Measurements from ENCODE around the gene PSD2.

PSD2 gene

DNA sequence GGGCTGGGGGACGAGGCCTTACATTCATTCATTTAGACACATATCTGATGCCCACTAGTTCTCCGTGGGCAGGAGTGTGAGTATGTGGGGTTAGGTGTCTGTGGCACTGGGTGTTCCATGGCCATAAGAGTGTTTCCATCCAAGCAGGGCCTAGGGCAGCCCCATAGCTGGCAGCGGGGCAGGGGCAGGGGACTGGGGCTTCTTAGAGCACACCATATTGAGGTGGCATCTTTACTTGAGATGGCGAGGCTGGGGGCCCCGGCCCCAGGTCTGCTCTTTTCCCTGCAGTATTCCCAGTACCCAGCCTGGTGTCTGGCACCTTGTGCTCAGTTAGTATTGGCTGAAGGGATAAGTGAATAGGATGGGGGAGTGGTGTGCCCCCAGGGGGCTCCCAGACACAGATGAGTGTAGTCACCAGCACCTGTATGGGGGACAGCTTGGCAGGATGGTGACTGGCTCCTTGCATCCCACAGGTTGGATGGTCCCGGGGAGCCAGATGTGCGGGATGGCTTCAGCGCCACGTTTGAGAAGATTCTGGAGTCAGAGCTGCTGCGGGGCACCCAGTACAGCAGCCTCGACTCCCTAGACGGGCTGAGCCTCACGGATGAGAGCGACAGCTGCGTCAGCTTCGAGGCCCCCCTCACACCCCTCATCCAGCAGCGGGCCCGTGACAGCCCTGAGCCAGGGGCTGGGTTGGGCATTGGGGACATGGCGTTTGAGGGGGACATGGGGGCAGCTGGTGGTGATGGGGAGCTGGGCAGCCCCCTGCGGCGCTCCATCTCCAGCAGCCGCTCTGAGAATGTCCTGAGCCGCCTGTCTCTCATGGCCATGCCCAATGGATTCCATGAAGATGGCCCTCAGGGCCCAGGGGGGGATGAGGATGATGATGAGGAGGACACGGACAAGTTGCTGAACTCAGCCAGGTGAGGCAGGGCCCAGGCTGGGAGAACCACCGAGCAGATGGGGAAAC is 17.5 kb downstream of the PSD2 start:
- DNase-seq, result no peak

GRCh38 chr5:139814191-139814601 is 18.6 kb downstream of the PSD2 start:
- DNase-seq, result no peak

DNA sequence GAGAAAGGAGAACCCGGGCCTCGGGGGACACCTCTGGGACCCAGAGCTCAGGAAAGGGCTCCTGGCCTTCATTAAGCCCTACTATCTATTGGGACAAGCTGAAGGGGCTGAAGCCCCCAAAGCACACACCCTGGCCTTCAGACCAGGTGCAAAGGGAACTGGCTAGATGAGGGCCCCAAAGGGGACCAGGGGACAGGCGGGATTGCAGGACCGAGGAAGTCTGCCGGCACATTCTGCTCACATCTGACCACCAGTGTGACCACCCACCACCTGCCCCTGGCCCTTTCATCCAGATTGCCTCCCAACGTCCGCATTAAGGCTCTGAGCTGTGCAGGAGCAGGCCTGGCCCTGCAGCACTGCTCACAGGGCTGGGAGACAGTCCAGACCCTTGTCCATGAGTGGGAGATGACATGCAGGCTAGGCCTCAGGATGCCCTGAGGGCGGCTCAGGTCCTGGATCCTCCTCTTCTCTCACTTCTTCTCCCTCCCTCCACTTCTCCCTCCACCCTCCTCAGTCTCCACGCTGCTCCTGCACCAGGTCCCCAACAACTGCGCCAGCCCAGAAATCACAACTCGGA is 19.2 kb downstream of the PSD2 start:
- no peak for DNase-seq

DNA sequence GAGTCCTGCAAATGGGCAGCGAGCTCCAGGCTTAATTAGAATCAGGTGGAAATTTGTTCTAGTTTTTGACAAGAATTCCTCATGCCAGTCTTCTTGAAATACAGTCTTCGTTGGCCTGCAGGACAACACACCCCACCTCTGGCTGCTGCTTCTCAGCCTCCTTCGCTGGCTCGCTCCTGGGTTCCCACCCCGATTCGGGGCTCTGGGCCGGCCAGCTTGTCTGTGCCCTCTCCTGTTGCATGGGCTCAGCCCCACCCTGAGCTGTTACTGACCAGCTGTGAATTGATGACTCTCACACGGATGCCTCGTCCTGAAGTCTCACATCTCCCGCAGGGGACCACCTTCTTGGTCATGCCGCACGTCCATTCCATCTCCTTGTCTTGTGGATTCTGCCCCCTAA is 21.0 kb downstream of the PSD2 start:
- DNase-seq, result no peak

DNA sequence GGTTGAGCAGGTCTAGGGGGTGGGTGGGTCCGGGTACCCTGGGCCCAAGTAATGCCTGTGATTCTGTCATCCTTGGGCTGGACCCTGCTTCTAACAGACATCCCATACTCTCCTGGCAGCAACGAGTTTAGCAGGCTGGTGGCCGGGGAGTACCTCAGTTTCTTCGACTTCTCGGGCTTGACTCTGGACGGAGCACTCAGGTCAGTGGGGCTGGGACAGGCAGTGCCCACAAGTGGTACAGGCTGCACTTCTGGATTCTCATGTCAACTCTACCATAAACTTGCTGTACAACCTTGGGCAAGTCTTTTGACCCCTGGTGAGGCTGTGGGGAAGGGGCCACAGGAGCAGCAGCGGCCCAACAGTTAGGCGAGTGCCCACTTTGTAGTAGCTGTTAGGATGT is 21.8 kb downstream of the PSD2 start:
- no peak for DNase-seq

- no peak for DNase-seq
Observed at GRCh38 chr5:139817970-139818369, 22.4 kb downstream of the PSD2 start.

DNA sequence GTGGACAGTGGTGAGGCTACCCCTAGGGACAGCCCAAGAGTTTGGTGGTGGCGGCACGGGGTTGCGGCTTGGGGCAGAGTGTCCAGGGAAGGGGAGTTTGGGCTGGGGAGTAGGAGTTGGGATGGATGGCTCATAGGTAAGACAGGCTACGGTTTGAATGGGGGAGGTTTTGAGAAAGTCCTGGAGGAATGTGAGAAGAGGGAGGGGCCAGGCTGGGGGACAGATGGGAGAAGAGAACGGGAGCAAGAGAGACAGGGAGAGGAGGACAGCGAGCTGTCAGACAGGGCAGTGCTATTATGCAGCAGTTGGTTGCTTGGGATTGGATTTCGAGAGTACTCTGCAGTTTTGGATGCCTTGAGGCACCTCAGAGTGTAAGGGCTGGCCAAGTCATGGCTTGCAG is 24.5 kb downstream of the PSD2 start:
- no peak for DNase-seq

- no peak for DNase-seq
Observed at GRCh38 chr5:139820606-139821005, 25.0 kb downstream of the PSD2 start.

- no peak for DNase-seq
Observed at GRCh38 chr5:139821806-139822552, 26.4 kb downstream of the PSD2 start.

- no peak for DNase-seq
Observed at GRCh38 chr5:139822553-139823425, 27.2 kb downstream of the PSD2 start.

GRCh38 chr5:139823757-139824355 is 28.2 kb downstream of the PSD2 start:
- no peak for DNase-seq

DNA sequence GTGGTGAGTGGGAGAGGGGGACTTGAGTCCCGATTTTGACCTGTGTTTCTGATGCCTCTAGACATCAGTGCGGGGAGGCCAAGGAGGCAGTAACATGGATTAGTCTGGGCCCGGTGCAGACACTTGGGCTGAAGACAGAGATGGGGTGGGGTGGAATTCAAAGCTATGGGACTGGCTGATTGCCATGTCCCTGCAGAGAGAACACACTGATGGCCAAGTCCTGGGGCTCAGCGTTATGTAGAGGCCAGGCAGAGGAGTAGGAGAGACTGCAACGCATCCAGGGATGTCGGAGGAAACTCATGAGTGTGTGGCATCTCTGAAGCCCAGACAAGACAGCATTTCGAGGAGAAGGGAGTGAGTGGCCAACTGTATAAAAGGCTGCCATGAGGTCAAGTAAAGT is 30.1 kb downstream of the PSD2 start:
- no peak for DNase-seq

GRCh38 chr5:139828207-139828895 is 32.7 kb downstream of the PSD2 start:
- no peak for DNase-seq

DNA sequence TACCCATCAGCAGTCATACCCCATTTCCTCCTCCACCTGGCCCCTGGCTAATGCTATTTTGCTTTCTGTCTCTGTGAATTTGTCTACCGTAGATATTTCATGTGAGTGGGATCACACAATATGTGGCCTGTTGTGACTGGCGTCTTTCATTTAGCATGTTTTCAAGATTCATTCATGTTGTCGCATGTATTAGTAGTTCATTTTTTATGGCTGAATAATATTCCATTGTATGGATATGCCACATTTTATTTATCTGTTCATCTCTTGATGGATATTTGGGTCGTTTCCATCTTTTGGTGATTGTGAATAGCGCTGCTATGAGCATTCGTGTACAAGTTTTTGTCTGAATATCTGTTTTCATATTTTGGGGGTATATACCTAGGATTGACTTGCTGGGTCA is 33.9 kb downstream of the PSD2 start:
- DNase-seq, result no peak

- no peak for DNase-seq
Observed at GRCh38 chr5:139831624-139832023, 36.0 kb downstream of the PSD2 start.

- DNase-seq, result no peak
Observed at GRCh38 chr5:139833525-139833924, 37.9 kb downstream of the PSD2 start.

DNA sequence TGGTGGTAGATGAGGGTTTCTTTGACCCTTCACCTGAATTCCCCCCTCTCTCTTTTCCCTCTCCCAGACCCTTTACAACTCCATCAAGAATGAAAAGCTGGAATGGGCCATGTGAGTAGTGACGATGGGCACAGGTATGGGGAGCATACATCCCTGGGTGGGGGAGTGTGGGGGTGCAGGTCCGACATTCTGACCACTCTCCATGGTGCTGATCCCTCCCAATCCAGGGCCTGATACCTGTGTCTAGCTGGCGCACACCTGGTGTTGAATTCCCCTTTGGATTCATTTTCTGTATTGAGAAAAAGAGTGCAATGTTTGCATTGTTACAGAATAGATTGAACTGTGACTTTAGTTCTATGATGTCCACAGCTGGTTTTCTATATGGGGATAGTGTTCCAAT is 40.0 kb downstream of the PSD2 start:
- no peak for DNase-seq

- DNase-seq, result no peak
Observed at GRCh38 chr5:139836469-139837208, 41.0 kb downstream of the PSD2 start.

DNA sequence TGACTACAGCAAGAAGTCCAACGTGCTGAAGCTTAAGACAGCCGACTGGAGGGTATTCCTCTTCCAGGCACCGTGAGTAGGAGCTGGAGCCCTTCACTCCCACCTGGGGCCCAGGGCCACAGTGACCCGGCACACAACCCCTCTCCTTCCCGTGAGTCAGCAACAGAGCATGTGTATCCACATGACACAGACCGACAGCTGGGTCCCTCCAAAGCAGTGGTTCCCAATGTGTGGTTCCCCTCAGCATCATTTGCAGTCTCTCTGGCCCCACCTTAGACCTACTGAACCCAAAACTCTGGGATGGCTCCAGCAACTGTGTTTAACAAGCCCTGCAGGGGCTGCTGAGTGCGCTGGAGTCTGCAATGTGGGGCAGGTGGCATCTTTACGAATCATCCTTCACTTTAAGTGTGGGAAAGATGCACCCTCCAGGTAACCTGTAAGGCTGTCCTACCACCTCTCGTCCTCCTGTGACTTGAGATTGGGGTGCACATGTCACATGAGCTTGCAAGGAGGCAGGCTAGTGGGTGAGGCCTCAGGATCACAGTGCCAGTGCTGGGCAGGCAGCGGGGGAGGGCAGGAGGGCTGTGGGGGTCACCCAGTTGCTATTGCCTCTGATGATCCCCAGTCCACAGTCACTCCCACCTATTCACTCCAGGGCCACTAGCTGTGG is 42.2 kb downstream of the PSD2 start:
- DNase-seq, result no peak

Measured in fibroblast of skin of scalp (primary cell).